Measurements from ENCODE around the gene FLACC1.
"Not testable (repeated sequence)": the region's sequence is repeated elsewhere in the genome, so short reads cannot be mapped to it uniquely, and the experiment has no call there.

GRCh38 chr2:201290457-201291148, 66.5 kb downstream of the FLACC1 start:
- TF ChIP-seq CTCF (IDR thresholded peaks at IDR 0.05; ENCODE audit: low read length); EZH2 (optimal IDR thresholded peaks at IDR 0.05; ENCODE audit: low read depth, low read length); EZH2phosphoT487 (IDR thresholded peaks at IDR 0.05; ENCODE audit: low read length): not testable (repeated sequence)

All from MM.1S (cell line).